ENCODE results near the gene SLC25A13. TPM values are rescaled to one million over a fixed set of nuclear protein-coding genes. Genes with fewer than 3 reads are reported as not detected.

SLC25A13 gene
- total and polyA plus RNA-seq, 12 donors: 10.8 to 55.1 (median 33.9) TPM

GRCh38 chr7:96322373-96322695 lies 436 bp upstream of the SLC25A13 start:
- Histone ChIP-seq H3K36me3 (replicated peaks in 1 of 2) (no peaks in the 10 kb centered on the region), H3K4me3 (peak overlapping the region in 2 of 4 donors; percentile 87 to 91), H3K27ac (peak overlapping the region in 4 of 5 donors; percentile 97 to 99 (median 98)), H3K27me3 (no peaks in the 10 kb centered on the region), H3K9me3 (replicated peaks in 1 of 3) (no peaks in the 10 kb centered on the region), H3K4me1 (replicated peaks in 1 of 2) (peaks cover 16 to 26% of the 10 kb centered on the region in 2 donors)
- TF ChIP-seq POLR2A (IDR thresholded peaks at IDR 0.05) (no peak), CTCF (IDR thresholded peaks at IDR 0.05) (no peak)
- 30 to 32% (median 31%) methylated on average over 9 of the region's 9 CpGs for WGBS, 4 donors
- intact Hi-C loops (cut with DNase I): no loop called here
- DNase-seq: no peak

GRCh38 chr7:96321031-96321657 lies 754 bp downstream of the SLC25A13 start:
- intact Hi-C loops (cut with DNase I): no loop called here
- peaks cover 16 to 26% of the 10 kb centered on the region in 2 donors for H3K4me1 ChIP-seq (replicated peaks in 1 of 2)
- 0% methylated on average over 6 to 22 of the region's 22 CpGs for WGBS, 4 donors
- peak overlapping the region; percentile 50 to 91 (median 78) for H3K4me3 ChIP-seq
- peak overlapping the region; percentile 87 to 99 (median 98) for H3K27ac ChIP-seq
- H3K9me3 ChIP-seq (replicated peaks in 1 of 3): no peaks in the 10 kb centered on the region
- TF ChIP-seq POLR2A (IDR thresholded peaks at IDR 0.05) (peak in 1 of 2 donors; percentile 50), CTCF (IDR thresholded peaks at IDR 0.05) (peak in 1 of 6 experiments; percentile 1)
- H3K27me3 ChIP-seq: no peaks in the 10 kb centered on the region
- no peaks in the 10 kb centered on the region for H3K36me3 ChIP-seq (replicated peaks in 1 of 2)
- peak; percentile 84 to 94 (median 90) for DNase-seq

DNA sequence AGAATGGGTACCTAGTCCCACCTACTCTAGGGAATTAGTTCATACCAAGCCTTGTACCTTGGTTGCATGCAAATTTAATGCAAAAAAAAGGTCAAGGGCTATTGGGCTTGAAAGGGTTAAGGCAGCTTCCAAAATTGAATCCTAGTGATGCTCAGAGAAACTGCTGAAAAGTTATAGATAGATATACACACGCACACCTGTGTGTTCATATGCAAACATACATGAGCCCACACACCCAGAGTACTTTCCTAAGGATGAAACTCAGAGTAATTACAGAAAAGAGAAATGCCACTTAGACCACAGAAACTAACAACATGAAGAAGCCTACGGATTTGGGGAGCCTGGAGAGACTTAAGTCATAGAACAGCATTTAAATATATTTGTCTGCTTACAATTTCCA lies 1.5 kb downstream of the SLC25A13 start:
- H3K4me3 ChIP-seq: peak overlapping the region in 2 of 4 donors; percentile 87 to 91
- no peak for DNase-seq
- H3K27me3 ChIP-seq: no peaks in the 10 kb centered on the region
- no peaks in the 10 kb centered on the region for H3K36me3 ChIP-seq (replicated peaks in 1 of 2)
- no peaks in the 10 kb centered on the region for H3K9me3 ChIP-seq (replicated peaks in 1 of 3)
- H3K4me1 ChIP-seq (replicated peaks in 1 of 2): peaks cover 16 to 31% of the 10 kb centered on the region in 2 donors
- 33 to 39% (median 36%) methylated on average over 2 of the region's 2 CpGs for WGBS, 4 donors
- H3K27ac ChIP-seq: peak overlapping the region; percentile 87 to 99 (median 98)
- TF ChIP-seq POLR2A (IDR thresholded peaks at IDR 0.05) (no peak), CTCF (IDR thresholded peaks at IDR 0.05) (no peak)
- intact Hi-C loops (cut with DNase I): no loop called here

GRCh38 chr7:96319439-96319838 lies 2.5 kb downstream of the SLC25A13 start:
- TF ChIP-seq POLR2A (IDR thresholded peaks at IDR 0.05) (no peak), CTCF (IDR thresholded peaks at IDR 0.05) (no peak)
- Histone ChIP-seq H3K4me1 (replicated peaks in 1 of 2) (peaks cover 16 to 41% of the 10 kb centered on the region in 2 donors), H3K27me3 (no peaks in the 10 kb centered on the region), H3K27ac (peak overlapping the region in 1 of 5 donors; percentile 13), H3K4me3 (no peak overlapping the region), H3K9me3 (replicated peaks in 1 of 3) (no peaks in the 10 kb centered on the region), H3K36me3 (replicated peaks in 1 of 2) (no peaks in the 10 kb centered on the region)
- DNase-seq: no peak
- intact Hi-C loops (cut with DNase I): no loop called here
